Measurements from ENCODE around the gene KMT5C. TPM values are rescaled to one million over a fixed set of nuclear protein-coding genes. Genes with fewer than 3 reads are reported as not detected.

The KMT5C gene
- total RNA-seq, 1 experiment from 2014 or later: 12.9 TPM

DNA sequence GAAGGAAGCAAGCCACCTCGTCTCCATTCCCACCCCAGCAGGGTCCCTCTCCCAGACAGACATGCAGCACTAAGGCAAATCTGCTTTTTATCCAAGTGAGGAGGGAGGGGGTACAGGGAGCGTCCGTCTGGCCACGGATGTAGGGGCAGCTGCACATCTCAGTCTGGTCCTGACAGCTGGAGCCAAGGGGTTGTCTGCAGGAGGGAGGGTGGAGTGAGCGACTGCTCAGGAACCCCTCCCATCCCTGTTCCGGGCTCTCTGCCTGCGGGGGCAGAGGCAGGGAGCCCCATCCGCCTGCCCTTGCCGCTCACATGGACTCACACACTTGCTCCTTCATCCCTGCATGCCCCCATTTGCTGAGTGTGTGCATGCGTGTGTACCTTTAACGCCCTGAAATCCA is 39.5 kb downstream of the KMT5C start:
- no peaks in the 10 kb centered on the region for H3K9me3 Mint-ChIP-seq (ENCODE audit: unreplicated experiment)
- no peak overlapping the region for H3K27ac Mint-ChIP-seq (ENCODE audit: low read depth, unreplicated experiment)
- POLR2A ChIA-PET: interaction anchor here (0.5 to 0.6 kb wide), 2 partner anchors 31 to 40 kb away, joined by 3 read pairs; no protein-coding TSS in a partner anchor
- peaks cover 6% of the 10 kb centered on the region for H3K36me3 Mint-ChIP-seq (ENCODE audit: insufficient read depth, unreplicated experiment)
- no peak overlapping the region for H3K4me3 Mint-ChIP-seq (ENCODE audit: unreplicated experiment)
- H3K4me1 Mint-ChIP-seq (ENCODE audit: insufficient read depth, unreplicated experiment): peaks cover 31% of the 10 kb centered on the region
- no TSS peak for BruUV-seq (replicated peaks)
- CTCF ChIA-PET: no interaction called here
- TF ChIP-seq, protein P1, sequence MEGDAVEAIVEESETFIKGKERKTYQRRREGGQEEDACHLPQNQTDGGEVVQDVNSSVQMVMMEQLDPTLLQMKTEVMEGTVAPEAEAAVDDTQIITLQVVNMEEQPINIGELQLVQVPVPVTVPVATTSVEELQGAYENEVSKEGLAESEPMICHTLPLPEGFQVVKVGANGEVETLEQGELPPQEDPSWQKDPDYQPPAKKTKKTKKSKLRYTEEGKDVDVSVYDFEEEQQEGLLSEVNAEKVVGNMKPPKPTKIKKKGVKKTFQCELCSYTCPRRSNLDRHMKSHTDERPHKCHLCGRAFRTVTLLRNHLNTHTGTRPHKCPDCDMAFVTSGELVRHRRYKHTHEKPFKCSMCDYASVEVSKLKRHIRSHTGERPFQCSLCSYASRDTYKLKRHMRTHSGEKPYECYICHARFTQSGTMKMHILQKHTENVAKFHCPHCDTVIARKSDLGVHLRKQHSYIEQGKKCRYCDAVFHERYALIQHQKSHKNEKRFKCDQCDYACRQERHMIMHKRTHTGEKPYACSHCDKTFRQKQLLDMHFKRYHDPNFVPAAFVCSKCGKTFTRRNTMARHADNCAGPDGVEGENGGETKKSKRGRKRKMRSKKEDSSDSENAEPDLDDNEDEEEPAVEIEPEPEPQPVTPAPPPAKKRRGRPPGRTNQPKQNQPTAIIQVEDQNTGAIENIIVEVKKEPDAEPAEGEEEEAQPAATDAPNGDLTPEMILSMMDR (IDR thresholded peaks at IDR 0.05; ENCODE audit: unreplicated experiment): no peak
- no peak for DNase-seq (ENCODE audit: unreplicated experiment)
- intact Hi-C loops (cut with micrococcal nuclease): no loop called here
- H3K27me3 Mint-ChIP-seq (ENCODE audit: insufficient read depth, unreplicated experiment): peaks cover 2% of the 10 kb centered on the region

DNA sequence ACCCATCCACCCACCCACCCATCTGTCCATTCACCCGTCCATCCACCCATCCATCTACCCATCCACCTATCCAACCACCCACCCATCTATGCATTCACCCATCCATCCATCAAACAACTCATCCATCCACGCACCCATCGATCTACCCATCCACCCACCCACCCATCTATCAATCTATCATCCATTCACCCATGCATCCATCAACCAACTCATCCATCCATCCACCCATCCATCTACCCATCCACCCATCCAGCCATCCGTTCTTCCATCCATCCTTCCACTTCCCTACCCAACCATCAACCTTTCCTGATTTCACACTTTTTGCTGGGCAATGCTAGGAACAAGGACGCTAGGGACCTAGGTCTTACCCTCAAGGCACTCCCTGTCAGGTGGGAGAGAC is 42.3 kb downstream of the KMT5C start:
- Mint-ChIP-seq H3K4me1 (ENCODE audit: insufficient read depth, unreplicated experiment) (peaks cover 26% of the 10 kb centered on the region), H3K4me3 (ENCODE audit: unreplicated experiment) (peak overlapping the region; percentile 89), H3K9me3 (ENCODE audit: unreplicated experiment) (no peaks in the 10 kb centered on the region), H3K27ac (ENCODE audit: low read depth, unreplicated experiment) (peak overlapping the region; percentile 90), H3K36me3 (ENCODE audit: insufficient read depth, unreplicated experiment) (peaks cover 26% of the 10 kb centered on the region), H3K27me3 (ENCODE audit: insufficient read depth, unreplicated experiment) (no peaks in the 10 kb centered on the region)
- POLR2A ChIA-PET: no interaction called here
- no TSS peak for BruUV-seq (replicated peaks)
- intact Hi-C loops (cut with micrococcal nuclease): no loop called here
- TF ChIP-seq, protein P1 (IDR thresholded peaks at IDR 0.05; ENCODE audit: unreplicated experiment): no peak
- no peak for DNase-seq (ENCODE audit: unreplicated experiment)
- CTCF ChIA-PET: interaction anchor here (0.8 to 3.4 kb wide), 6 partner anchors 61 to 256 kb away, joined by 3 to 61 read pairs (median 13); no protein-coding TSS in a partner anchor

DNA sequence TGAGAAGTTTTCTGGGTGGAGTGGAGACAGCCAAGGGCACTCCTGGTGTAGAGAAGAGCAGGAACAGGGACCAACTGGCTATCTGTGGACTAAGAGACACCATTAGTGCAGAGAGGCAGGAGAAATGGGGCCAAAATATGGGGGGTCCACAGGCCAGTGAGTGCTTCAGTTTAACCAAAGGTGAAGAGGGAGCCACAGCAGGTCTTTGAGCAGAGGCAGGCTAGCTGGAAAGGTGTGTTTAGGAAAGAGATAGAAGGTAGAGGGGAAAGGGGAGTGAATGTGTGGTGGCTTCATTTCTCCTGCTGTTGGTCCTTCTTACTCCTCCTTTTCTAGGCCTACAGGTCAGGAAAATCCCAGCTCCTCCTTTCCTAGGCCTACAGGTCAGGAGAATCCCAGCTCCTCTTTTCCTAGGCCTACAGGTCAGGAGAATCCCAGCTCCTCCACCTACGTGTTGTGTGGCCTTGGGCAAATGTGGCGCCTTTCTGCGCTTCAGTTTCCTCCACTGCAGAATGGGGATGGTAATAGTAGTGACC is 42.9 kb downstream of the KMT5C start:
- Mint-ChIP-seq H3K27me3 (ENCODE audit: insufficient read depth, unreplicated experiment) (no peaks in the 10 kb centered on the region), H3K36me3 (ENCODE audit: insufficient read depth, unreplicated experiment) (peaks cover 32% of the 10 kb centered on the region), H3K27ac (ENCODE audit: low read depth, unreplicated experiment) (peak overlapping the region; percentile 90), H3K4me3 (ENCODE audit: unreplicated experiment) (peak overlapping the region; percentile 89), H3K9me3 (ENCODE audit: unreplicated experiment) (no peaks in the 10 kb centered on the region), H3K4me1 (ENCODE audit: insufficient read depth, unreplicated experiment) (peaks cover 26% of the 10 kb centered on the region)
- POLR2A ChIA-PET: interaction anchor here (0.6 to 6.1 kb wide), 7 partner anchors 16 to 93 kb away, joined by 3 to 98 read pairs (median 10); partner anchors contain the start of genes KMT5C, UBE2S and ZNF628
- TF ChIP-seq, protein P1 (IDR thresholded peaks at IDR 0.05; ENCODE audit: unreplicated experiment): no peak
- CTCF ChIA-PET: interaction anchor here (0.6 to 3.4 kb wide), 17 partner anchors 14 to 293 kb away, joined by 3 to 61 read pairs (median 4); no protein-coding TSS in a partner anchor
- no TSS peak for BruUV-seq (replicated peaks)
- intact Hi-C loops (cut with micrococcal nuclease): no loop called here
- no peak for DNase-seq (ENCODE audit: unreplicated experiment)

DNA sequence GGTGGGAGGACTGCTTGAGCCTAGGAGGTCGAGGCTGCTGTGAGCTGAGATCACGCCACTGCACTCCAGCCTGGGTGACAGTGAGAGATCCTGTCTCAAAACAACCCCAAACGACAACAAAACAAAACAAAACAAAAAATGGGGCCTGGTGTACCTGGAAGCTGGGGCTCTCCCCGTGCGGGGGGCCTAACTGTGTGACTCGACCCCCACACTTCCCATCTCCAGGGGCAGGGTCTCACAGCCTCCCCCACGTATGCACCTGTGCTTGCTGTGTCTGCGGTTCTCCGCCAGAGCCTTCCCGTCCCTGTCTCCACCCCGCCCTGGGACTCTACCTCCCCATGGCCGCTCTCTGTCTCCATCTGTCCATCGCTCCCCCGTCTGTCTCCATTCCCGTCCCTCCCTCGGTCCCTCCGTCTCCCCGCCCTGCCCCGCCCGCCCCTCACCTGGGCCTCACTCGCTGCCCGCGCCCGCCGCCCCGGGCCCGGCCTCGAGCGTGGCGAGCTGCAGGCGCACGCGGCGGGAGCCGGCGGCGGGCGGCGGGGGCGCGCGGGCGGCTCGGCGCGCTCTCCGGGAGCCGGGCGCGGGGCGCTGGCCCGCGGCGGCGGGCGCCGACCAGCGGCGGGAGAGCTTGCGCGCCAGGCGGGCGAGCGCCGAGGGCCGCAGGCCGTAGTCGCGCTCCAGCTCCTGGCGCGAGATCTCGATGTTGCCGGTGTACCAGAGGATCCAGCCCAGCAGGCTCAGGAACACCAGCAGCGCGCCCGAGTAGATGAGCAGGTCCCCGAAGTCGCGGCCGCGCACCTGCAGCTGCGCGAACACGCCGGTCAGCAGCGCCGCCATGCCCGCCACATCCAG is 43.8 kb downstream of the KMT5C start:
- ChIA-PET POLR2A (interaction anchor here (0.6 to 6.1 kb wide), 38 partner anchors 8 to 321 kb away, joined by 3 to 98 read pairs (median 6); partner anchors contain the start of genes FIZ1, HSPBP1, ISOC2 and KMT5C), CTCF (interaction anchor here (0.6 to 3.4 kb wide), 26 partner anchors 8 to 295 kb away, joined by 3 to 61 read pairs (median 4); partner anchors contain the start of genes DNAAF3 and TNNI3)
- TF ChIP-seq, protein P1 (IDR thresholded peaks at IDR 0.05; ENCODE audit: unreplicated experiment): peak; percentile 28
- Mint-ChIP-seq H3K4me3 (ENCODE audit: unreplicated experiment) (peak overlapping the region; percentile 89), H3K36me3 (ENCODE audit: insufficient read depth, unreplicated experiment) (peaks cover 41% of the 10 kb centered on the region), H3K27me3 (ENCODE audit: insufficient read depth, unreplicated experiment) (no peaks in the 10 kb centered on the region), H3K9me3 (ENCODE audit: unreplicated experiment) (no peaks in the 10 kb centered on the region), H3K27ac (ENCODE audit: low read depth, unreplicated experiment) (peak overlapping the region; percentile 57), H3K4me1 (ENCODE audit: insufficient read depth, unreplicated experiment) (peaks cover 29% of the 10 kb centered on the region)
- DNase-seq (ENCODE audit: unreplicated experiment): peak; percentile 62
- intact Hi-C loops (cut with micrococcal nuclease): loop anchor here (2.0 kb wide), 1 partner anchor 91 kb away; no protein-coding TSS in a partner anchor
- no TSS peak for BruUV-seq (replicated peaks)

All from MCF 10A (cell line).